Lung (tissue), 12 donors: ENCODE data around the gene IMPDH2. TPM values are rescaled to one million over a fixed set of nuclear protein-coding genes. Genes with fewer than 3 reads are reported as not detected.
A peak's percentile ranks its signal among the peaks of the same experiment; 100 is the strongest.

Experiments
- ATAC-seq: fragments of 200-7000 bp; cut with Tn5 transposase; one replicate; pipeline ENCODE4 v1.9.1; 2020; ENCODE audit warnings: moderate number of reproducible peaks; ENCODE audit not compliant: insufficient read depth, low FRiP score
- DNase-seq, 3 donors: peaks; one replicate each; pipeline ENCODE4 v3.0.0-alpha.2; 2013 to 2017
- H3K27ac ChIP-seq, 2 donors: one replicate each; pipeline ENCODE4 v1.5.1; 2013; ENCODE audit warnings: mild to moderate bottlenecking in 2 of 2, moderate library complexity in 2 of 2, control low read depth in 1 of 2, inconsistent platforms in 1 of 2, low read depth in 1 of 2, low read length in 1 of 2
- H3K27me3 ChIP-seq, 3 donors: one replicate each; pipeline ENCODE4 v1.5.1; 2013; ENCODE audit warnings: low read length in 2 of 3; ENCODE audit not compliant: control insufficient read depth in 3 of 3, insufficient read depth in 3 of 3
- H3K36me3 ChIP-seq, 4 donors: one replicate each; pipeline ENCODE4 v1.5.1; 2013; ENCODE audit warnings: low read length in 4 of 4, mild to moderate bottlenecking in 1 of 4, moderate library complexity in 1 of 4; ENCODE audit not compliant: control insufficient read depth in 4 of 4, insufficient read depth in 4 of 4
- H3K4me1 ChIP-seq, 5 donors: one replicate each; pipeline ENCODE4 v1.5.1; 2013; ENCODE audit warnings: low read length in 5 of 5, mild to moderate bottlenecking in 2 of 5, moderate library complexity in 1 of 5; ENCODE audit not compliant: control insufficient read depth in 5 of 5, insufficient read depth in 5 of 5
- H3K4me3 ChIP-seq: one replicate; pipeline ENCODE4 v1.5.1; 2013; ENCODE audit warnings: mild to moderate bottlenecking, control low read depth, moderate library complexity
- H3K9ac ChIP-seq, 2 donors: one replicate each; pipeline ENCODE4 v1.5.1; 2013; ENCODE audit warnings: low read length in 2 of 2, control low read depth in 1 of 2; ENCODE audit not compliant: insufficient read depth in 1 of 2
- H3K9me3 ChIP-seq, 4 donors: one replicate each; pipeline ENCODE4 v1.5.1; 2013; ENCODE audit warnings: low read length in 3 of 4, mild to moderate bottlenecking in 1 of 4, moderate library complexity in 1 of 4; ENCODE audit not compliant: control insufficient read depth in 4 of 4, insufficient read depth in 3 of 4
- WGBS, 2 donors: extraction: QIAGEN DNeasy Blood & Tissue Kit; methylation state at CpG; one replicate each; pipeline ENCODE4 v1.1.7; 2013; 5-methylcytosine and 5-hydroxymethylcytosine counted together
- polyA plus RNA-seq, 2 donors: library from polyadenylated mRNA; stranded (reverse); fragments of 200-250 nt; gene quantifications; one replicate each; pipeline ENCODE4 v1.2.1, GENCODE V29; 2013
- total RNA-seq, 2 donors: library from RNA; depleted of rRNA in 1 of 2; stranded (reverse); fragments of >200 nt in 1 of 2; gene quantifications; one replicate each; pipeline ENCODE4 v1.2.1, GENCODE V29; 2014 to 2021
- TF ChIP-seq, protein P1 (sequence below): IDR thresholded peaks from 2 replicates; pipeline ENCODE4 v1.5.1; 2012; ENCODE audit warnings: mild to moderate bottlenecking; ENCODE audit errors: control extremely low read depth, extremely low read depth
- donor health status: control.
- donor health status: control.
- donor health status: Bipolar disorder and iron deficiency.
- donor health status: healthy.
- donor health status: DM: yes; HTN: yes; CAD: no.

The IMPDH2 gene
- total and polyA plus RNA-seq, 4 donors = 129 to 216 (median 160) TPM

DNA sequence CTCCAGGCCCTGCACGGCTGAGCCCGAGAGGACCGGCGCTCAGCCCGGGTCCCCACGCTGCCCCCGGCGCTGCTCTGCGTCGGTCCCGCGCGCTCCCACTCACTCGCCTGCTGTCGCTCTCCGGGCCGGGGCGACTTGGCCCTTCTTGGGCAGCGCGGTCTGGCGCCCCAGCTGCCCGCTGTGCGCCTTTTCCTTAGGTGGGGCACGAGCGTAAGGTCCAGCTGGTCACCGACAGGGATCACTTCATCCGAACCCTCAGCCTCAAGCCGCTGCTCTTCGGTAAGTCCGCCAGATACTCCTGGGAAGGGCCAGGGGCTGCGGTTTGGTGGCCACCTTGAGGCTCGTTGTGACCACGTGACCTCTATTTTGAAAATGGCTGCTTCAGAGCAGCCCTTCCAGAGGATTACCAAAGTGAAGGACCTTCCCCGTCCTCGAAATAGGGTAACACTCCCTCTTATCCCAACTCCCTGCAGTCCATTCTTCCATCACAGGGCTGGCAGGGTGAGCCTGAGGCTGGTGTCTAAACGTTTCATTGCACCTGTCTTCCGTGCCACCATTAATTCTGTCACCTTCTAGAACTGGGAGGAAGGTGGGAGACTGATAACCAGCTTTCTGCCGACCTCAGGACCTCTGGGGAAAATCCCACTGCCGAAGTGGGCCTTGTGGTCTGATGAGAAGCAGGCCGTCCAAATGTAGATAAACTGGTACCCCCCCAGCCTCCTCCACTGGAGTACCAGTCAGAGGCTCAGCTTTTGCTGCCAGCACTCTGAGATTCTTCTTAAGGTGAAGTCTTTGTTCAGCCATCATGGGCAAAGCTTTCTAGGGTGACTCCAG lies 38.3 kb downstream of the IMPDH2 start:
- TF ChIP-seq, protein P1, sequence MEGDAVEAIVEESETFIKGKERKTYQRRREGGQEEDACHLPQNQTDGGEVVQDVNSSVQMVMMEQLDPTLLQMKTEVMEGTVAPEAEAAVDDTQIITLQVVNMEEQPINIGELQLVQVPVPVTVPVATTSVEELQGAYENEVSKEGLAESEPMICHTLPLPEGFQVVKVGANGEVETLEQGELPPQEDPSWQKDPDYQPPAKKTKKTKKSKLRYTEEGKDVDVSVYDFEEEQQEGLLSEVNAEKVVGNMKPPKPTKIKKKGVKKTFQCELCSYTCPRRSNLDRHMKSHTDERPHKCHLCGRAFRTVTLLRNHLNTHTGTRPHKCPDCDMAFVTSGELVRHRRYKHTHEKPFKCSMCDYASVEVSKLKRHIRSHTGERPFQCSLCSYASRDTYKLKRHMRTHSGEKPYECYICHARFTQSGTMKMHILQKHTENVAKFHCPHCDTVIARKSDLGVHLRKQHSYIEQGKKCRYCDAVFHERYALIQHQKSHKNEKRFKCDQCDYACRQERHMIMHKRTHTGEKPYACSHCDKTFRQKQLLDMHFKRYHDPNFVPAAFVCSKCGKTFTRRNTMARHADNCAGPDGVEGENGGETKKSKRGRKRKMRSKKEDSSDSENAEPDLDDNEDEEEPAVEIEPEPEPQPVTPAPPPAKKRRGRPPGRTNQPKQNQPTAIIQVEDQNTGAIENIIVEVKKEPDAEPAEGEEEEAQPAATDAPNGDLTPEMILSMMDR = no peak
- Histone ChIP-seq H3K27me3 (no peaks in the 10 kb centered on the region), H3K4me3 (peak overlapping the region; percentile 90), H3K36me3 (peaks cover 0 to 5% (median 1%) of the 10 kb centered on the region in 4 donors), H3K27ac (peak overlapping the region; percentile 82 to 98), H3K9me3 (no peaks in the 10 kb centered on the region), H3K9ac (peak overlapping the region in 1 of 2 donors; percentile 49), H3K4me1 (peaks cover 4 to 20% (median 9%) of the 10 kb centered on the region in 5 donors)
- DNase-seq (peak in 2 of 3 donors; percentile 26 to 30), ATAC-seq (peak; percentile 22)
- WGBS, 2 donors = 5 to 6% methylated on average over 40 of the region's 40 CpGs

DNA sequence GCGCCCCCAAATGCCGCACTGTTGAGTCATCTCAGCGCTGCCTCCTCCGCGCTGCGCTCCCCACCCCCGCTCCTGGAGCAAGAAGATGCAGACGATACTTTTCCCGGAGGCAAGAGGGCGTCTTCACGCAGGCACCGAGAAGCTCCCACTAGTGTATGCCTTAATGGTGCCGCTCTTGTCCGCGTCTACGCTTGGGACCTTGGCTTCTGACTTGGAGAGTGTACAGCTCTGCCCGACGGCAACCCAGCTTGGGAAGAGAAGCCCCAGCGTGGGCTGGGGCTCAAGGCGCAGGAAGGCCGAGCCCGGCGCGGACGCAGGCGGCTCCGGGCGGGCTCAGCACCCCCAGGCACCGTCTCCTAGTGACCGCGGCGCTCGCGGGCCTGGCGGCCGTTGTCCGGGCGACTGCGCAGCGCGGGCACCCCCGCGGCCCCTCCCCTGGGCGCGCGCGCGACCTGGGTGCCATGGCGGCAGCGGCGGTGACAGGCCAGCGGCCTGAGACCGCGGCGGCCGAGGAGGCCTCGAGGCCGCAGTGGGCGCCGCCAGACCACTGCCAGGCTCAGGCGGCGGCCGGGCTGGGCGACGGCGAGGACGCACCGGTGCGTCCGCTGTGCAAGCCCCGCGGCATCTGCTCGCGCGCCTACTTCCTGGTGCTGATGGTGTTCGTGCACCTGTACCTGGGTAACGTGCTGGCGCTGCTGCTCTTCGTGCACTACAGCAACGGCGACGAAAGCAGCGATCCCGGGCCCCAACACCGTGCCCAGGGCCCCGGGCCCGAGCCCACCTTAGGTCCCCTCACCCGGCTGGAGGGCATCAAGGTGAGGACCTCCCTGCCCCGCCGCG lies 39.2 kb downstream of the IMPDH2 start, which contains the start of gene P4HTM:
P4HTM (plus strand) TSS at position 446 of the 840 bp plus-strand sequence; CDS start at position 462, 16 bp downstream.
- peak within 1 kb of the TSS; percentile 72 to 87 for H3K9ac ChIP-seq
- H3K9me3 ChIP-seq = no peaks in the 10 kb centered on the region
- peak within 1 kb of the TSS; percentile 90 for H3K4me3 ChIP-seq
- peaks cover 0 to 6% (median 2%) of the 10 kb centered on the region in 4 donors for H3K36me3 ChIP-seq
- H3K4me1 ChIP-seq = peaks cover 4 to 20% (median 9%) of the 10 kb centered on the region in 5 donors
- 0 to 1% methylated on average over 65 to 91 of the region's 91 CpGs for WGBS, 2 donors
- TF ChIP-seq, protein P1 = peak; percentile 27
- H3K27ac ChIP-seq = peak within 1 kb of the TSS; percentile 82 to 98
- DNase-seq (peak; percentile 92 to 94 (median 92)), ATAC-seq (peak; percentile 90)
- no peaks in the 10 kb centered on the region for H3K27me3 ChIP-seq

DNA sequence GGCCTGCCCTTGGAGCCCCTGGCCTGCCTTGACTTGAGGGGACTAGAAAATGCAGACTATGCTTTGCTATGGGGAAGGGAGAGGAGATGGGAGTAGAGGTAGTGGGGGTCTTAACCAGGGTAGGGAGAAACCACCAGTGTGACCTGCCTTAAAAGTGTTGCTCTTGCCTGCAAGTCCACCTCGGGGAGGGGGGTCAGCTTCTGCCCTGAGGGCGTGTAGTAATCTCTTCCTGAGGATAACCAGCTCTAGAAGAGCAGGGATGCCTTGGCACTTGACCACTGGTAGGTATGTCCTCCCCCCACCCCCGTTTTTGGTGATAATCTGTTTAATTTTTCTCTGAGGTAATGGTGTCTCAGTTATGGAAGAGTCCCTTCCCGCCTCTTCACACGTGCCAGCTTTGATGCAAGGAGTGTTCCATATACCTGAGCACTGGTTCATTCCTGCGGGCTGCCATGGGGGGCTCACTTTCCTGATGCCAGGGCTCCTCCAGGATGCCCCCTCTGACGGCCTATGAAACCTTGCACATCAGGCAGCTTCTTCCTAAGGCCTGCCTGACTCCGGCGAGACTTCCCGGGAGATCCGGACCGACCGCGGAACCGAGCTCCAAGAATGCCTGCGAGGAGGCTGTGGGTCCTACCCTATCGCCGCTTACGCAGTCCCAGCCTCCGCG lies 39.9 kb downstream of the IMPDH2 start:
- no peaks in the 10 kb centered on the region for H3K27me3 ChIP-seq
- DNase-seq (peak in 1 of 3 donors; percentile 11), ATAC-seq (no peak)
- TF ChIP-seq, protein P1 = no peak
- H3K9me3 ChIP-seq = no peaks in the 10 kb centered on the region
- peak overlapping the region; percentile 72 to 87 for H3K9ac ChIP-seq
- WGBS, 2 donors = 4 to 7% methylated on average over 21 of the region's 21 CpGs
- peaks cover 0 to 9% (median 4%) of the 10 kb centered on the region in 4 donors for H3K36me3 ChIP-seq
- H3K4me3 ChIP-seq = peak overlapping the region; percentile 90
- H3K4me1 ChIP-seq = peaks cover 4 to 20% (median 9%) of the 10 kb centered on the region in 5 donors
- H3K27ac ChIP-seq = peak overlapping the region; percentile 82 to 98
